Coronary artery (tissue), 2 donors: ENCODE measurements around the gene MTHFR.

Source experiments
- DNase-seq: peaks from one replicate; pipeline ENCODE4 v3.0.0-alpha.2; 2017; ENCODE audit warnings: low spot score
- H3K27ac ChIP-seq, 2 donors: fragments of 200-600 bp; sonication (generic); one replicate each; pipeline ENCODE4 v1.5.1; 2016 to 2019
- H3K4me3 ChIP-seq: fragments of 200-600 bp; sonication (generic); 2 replicates; pipeline ENCODE4 v1.5.1; 2016; ENCODE audit warnings: mild to moderate bottlenecking, moderate library complexity
- TF ChIP-seq, protein P1 (sequence below): fragments of 200-600 bp; sonication (generic); IDR thresholded peaks from one replicate; pipeline ENCODE4 v1.5.1; 2019; ENCODE audit warnings: antibody characterized with exemption

The MTHFR gene

DNA sequence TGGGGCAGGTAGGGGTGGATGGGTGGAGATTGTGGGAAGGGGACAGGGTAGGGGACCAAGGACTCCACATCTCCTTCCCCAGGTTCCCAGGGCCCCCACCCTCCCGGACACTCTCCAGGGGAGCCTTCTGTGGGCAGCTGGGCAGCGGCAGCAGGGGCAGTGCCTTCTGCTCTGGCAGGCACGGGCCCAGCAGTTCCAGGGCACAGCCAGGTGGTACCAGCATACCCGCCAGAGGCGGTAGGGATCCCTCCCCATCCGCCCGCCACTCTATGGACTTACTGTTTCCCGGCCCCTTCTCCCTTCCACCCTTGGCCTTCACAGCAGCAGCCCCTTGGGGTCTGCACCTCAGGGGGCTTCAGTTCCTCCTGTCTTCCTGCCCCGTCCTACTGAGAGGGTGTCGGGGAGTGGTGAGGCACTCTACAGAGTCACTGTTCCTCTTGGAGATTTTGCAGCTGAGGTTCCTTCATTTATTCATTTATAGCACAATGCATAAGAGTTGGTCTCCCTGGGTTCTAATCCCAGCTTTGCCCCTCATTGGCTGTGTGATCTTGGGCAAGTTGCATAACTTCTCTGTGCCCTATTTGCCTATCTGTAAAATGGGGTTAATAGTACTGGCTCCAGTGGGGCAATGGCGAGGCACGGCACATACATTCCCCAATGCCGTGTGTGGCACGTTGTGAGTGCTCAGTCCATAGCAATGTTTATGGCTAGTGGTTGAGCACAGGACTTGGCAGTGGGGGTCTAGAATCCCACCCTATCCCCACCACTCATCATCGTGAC, 26.7 kb downstream of the MTHFR start:
- H3K27ac ChIP-seq = no peak overlapping the region
- DNase-seq = no peak
- H3K4me3 ChIP-seq = no peak overlapping the region
- TF ChIP-seq, protein P1, sequence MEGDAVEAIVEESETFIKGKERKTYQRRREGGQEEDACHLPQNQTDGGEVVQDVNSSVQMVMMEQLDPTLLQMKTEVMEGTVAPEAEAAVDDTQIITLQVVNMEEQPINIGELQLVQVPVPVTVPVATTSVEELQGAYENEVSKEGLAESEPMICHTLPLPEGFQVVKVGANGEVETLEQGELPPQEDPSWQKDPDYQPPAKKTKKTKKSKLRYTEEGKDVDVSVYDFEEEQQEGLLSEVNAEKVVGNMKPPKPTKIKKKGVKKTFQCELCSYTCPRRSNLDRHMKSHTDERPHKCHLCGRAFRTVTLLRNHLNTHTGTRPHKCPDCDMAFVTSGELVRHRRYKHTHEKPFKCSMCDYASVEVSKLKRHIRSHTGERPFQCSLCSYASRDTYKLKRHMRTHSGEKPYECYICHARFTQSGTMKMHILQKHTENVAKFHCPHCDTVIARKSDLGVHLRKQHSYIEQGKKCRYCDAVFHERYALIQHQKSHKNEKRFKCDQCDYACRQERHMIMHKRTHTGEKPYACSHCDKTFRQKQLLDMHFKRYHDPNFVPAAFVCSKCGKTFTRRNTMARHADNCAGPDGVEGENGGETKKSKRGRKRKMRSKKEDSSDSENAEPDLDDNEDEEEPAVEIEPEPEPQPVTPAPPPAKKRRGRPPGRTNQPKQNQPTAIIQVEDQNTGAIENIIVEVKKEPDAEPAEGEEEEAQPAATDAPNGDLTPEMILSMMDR = no peak

DNA sequence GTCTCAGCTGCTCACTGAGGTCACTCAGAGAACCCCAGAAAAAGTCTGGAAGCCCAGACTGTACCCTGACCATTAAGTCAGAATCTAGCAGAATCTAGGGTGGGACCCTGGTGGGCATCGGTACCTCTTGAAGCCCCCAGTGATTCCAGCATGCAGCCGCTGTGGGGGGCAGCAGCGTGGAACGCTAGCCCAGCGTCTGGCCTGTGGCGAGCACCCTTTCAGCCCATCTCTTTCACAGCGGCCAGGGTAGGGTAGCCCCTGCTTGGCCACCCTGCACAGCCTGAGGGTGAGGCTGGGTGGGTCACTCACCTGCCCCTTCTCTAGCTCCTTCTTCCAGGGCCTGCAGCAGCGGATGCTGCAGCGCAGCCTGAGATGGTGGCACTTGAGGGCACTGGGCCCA, 27.4 kb downstream of the MTHFR start:
- no peak overlapping the region for H3K4me3 ChIP-seq
- DNase-seq = no peak
- TF ChIP-seq, protein P1 = no peak
- no peak overlapping the region for H3K27ac ChIP-seq

DNA sequence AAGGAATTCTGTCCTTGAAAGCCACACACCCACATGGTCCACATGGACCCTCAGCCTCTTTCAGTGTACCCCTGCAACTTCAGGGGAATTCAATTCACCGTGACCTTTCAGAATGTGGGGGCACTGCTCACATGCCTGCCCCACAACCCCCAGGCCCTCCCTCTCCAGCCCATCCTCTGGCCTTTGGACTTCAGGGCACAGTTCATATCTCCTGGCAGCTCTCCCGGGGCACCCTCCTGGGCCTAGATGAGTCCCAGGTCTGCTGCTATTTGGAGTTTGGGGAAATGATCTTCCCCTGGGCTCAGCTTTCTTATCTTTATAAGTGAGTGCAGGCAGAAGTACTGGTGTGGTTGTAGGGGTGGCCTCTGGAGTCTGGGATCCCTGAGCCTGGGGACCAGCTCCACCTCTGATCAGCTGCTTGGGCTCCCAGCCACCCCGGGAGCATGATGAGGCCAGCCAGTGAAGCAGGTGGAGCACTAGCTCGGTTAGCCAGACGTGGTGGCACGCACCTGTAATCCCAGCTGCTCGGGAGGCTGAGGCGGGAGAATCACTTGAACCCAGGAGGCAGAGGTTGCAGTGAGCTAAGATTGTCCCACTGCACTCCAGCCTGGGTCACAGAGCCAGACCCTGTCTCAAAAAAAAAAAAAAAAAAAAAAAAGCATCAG, 28.0 kb downstream of the MTHFR start:
- TF ChIP-seq, protein P1 = no peak
- no peak overlapping the region for H3K4me3 ChIP-seq
- DNase-seq = no peak
- H3K27ac ChIP-seq = no peak overlapping the region

DNA sequence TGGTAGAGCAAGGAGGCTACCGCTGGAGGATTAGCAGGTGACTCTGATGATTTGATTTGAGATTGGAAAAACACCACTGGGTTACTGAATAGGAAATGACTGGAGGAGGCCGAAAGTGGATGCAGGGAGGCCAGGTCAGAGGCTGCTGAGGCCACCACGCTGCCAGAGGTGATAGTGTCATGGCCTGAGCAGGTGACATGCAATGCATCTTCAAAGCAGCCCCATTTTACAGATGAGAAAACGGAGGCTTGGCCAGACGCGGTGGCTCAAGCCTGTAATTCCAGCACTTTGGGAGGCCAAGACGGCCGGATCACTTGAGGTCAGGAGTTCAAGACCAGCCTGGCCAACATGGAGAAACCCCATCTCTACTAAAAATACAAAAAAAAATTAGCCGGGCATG, 31.0 kb downstream of the MTHFR start:
- Histone ChIP-seq H3K4me3 (no peak overlapping the region), H3K27ac (no peak overlapping the region)
- TF ChIP-seq, protein P1 = no peak
- no peak for DNase-seq

DNA sequence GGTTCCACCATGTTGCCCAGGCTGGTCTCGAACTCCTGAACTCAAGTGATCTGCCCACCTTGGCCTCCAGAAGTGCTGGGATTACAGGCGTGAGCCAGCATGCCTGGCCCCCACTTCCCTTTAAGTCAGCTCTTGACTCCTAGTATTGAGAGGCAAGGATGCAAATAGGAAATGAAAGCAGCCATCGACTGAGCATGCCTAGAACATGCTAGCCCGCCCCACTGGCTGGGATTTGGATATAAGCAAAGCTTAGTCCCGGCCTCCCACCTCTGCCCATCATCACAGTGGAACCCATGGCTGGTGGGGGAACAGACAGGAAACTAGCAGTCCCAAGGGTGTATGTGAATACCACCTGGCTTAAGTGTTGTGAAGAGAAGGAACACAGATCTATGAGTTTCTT, 33.3 kb downstream of the MTHFR start:
- DNase-seq = no peak
- TF ChIP-seq, protein P1 = no peak
- Histone ChIP-seq H3K27ac (no peak overlapping the region), H3K4me3 (no peak overlapping the region)

- no peak for DNase-seq
- Histone ChIP-seq H3K27ac (no peak overlapping the region), H3K4me3 (no peak overlapping the region)
- TF ChIP-seq, protein P1 = no peak
These were observed 34.2 kb downstream of the MTHFR start for GRCh38 chr1:11771481-11772043.
